Cardiac fibroblast (primary cell): ENCODE results near the gene MACROH2A1.
A peak's percentile ranks its signal among the peaks of the same experiment; 100 is the strongest.

Experiments
- DNase-seq, 2 donors: peaks; one replicate each; pipeline versions ENCODE4 v3.0.0 to v3.0.0-alpha.2; 2010; ENCODE audit warnings: low read depth in 2 of 2
- H3K4me3 ChIP-seq, 2 donors: replicated peaks in 1 of 2; 1 replicate in 1 of 2; 2 replicates in 1 of 2; pipeline ENCODE4 v1.5.1; 2011; ENCODE audit warnings: low read depth in 2 of 2, low read length in 2 of 2, mild to moderate bottlenecking in 2 of 2, moderate library complexity in 1 of 2
- TF ChIP-seq, protein P1 (sequence below): IDR thresholded peaks from one replicate; pipeline ENCODE4 v1.5.1; 2011; ENCODE audit warnings: low read depth, mild to moderate bottlenecking, low read length, inconsistent platforms

The MACROH2A1 gene

DNA sequence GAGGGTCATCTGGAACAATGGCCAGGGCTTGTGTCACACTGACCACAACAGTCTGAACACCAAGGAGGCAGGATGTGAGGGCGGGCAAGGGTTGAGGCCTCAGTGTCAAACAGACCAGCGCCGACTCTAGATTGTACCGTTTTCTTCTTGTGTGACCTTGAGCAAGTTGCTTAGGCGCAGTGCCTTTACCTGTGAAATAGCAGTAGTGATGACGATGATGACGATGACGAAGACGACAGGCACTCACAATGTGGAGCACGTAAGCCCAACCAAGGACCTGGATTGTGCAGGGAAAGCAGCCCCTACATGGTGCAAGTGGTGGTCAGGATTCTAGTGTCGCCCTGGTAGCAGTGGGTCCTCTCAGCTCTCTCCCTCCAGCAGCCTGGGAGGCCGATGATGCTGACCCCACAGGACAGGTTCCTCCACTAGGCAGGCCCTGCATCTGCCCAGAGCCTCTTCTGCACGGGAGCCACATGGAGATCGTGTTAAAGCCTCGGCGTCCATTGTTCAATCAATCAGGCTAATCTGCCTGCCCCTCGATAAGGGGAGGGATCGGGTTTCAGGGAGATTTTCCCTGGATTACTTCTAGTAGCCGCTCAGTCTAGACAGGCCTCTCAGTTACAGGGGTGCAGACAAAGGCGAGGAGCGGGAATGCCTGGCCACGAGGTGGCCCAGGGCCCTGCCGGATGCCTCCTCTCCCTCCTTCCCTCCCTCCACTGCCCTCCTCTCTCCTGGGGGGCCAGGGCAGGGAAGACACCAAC lies 91.7 kb downstream of the MACROH2A1 start:
- no peak for DNase-seq
- TF ChIP-seq, protein P1, sequence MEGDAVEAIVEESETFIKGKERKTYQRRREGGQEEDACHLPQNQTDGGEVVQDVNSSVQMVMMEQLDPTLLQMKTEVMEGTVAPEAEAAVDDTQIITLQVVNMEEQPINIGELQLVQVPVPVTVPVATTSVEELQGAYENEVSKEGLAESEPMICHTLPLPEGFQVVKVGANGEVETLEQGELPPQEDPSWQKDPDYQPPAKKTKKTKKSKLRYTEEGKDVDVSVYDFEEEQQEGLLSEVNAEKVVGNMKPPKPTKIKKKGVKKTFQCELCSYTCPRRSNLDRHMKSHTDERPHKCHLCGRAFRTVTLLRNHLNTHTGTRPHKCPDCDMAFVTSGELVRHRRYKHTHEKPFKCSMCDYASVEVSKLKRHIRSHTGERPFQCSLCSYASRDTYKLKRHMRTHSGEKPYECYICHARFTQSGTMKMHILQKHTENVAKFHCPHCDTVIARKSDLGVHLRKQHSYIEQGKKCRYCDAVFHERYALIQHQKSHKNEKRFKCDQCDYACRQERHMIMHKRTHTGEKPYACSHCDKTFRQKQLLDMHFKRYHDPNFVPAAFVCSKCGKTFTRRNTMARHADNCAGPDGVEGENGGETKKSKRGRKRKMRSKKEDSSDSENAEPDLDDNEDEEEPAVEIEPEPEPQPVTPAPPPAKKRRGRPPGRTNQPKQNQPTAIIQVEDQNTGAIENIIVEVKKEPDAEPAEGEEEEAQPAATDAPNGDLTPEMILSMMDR = no peak
- no peak overlapping the region for H3K4me3 ChIP-seq

GRCh38 chr5:135306557-135306956 lies 92.5 kb downstream of the MACROH2A1 start:
- no peak overlapping the region for H3K4me3 ChIP-seq
- TF ChIP-seq, protein P1 = no peak
- no peak for DNase-seq

DNA sequence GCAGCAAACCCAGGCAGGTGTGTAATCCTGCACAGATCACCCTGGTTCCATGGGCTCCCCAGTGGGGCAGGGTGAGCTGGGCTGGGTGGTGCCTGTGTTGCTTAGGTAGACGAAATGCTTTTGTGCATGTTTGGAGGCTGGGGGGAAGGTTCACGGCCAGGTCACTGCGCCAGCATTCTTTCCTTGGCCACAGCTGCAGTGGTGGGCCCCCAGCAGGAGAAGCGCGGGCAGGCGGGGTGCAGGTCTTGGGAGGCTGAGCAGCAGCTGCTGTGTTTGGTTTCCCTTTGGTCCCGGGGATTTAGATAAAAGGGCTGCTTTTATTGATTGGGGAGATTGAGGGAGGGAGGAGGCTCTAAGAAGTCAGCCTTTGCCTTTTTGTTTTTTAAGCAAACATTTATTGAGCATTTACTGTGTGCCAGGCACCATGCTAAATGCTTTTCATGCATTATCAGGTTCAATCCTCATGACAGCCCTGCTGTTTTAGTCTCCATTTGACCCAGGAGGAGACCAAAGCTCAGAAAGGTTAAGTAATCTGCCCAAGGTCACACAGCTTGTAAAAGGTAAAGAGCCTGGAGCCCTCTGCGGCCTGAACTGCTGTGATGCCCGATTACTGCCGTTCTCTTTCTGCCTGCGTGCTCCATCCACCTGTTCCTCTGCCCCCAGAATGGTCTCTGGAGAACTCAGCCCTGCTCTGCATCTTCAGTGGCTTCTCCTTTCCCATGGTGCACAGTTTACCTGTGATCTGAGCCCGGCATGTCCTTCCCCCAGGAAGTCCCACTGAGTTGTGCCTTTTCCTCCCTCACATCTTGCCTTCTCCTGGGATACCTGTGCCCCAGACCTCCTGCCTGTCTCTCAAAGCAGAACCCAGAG lies 94.4 kb downstream of the MACROH2A1 start:
- TF ChIP-seq, protein P1 = no peak
- H3K4me3 ChIP-seq = no peak overlapping the region
- peak in 1 of 2 donors; percentile 6 for DNase-seq

GRCh38 chr5:135303582-135304173 lies 95.4 kb downstream of the MACROH2A1 start:
- no peak overlapping the region for H3K4me3 ChIP-seq
- TF ChIP-seq, protein P1 = no peak
- DNase-seq = no peak

- no peak overlapping the region for H3K4me3 ChIP-seq
- TF ChIP-seq, protein P1 = no peak
- no peak for DNase-seq
Measured at GRCh38 chr5:135296900-135297816, 101.9 kb downstream of the MACROH2A1 start.

- H3K4me3 ChIP-seq = no peak overlapping the region
- TF ChIP-seq, protein P1 = no peak
- no peak for DNase-seq
Measured at GRCh38 chr5:135295852-135296251, 103.2 kb downstream of the MACROH2A1 start.
